HG03060 (cell line): ENCODE results near the gene HHATL.
"Not testable (repeated sequence)": the region's sequence is repeated elsewhere in the genome, so short reads cannot be mapped to it uniquely, and the experiment has no call there.

Experiments
- ATAC-seq: cut with Tn5 transposase; IDR thresholded peaks from one replicate; pipeline ENCODE4 v1.9.1; 2021; ENCODE audit warnings: low read depth, moderate number of reproducible peaks; ENCODE audit not compliant: unreplicated experiment

HHATL gene

DNA sequence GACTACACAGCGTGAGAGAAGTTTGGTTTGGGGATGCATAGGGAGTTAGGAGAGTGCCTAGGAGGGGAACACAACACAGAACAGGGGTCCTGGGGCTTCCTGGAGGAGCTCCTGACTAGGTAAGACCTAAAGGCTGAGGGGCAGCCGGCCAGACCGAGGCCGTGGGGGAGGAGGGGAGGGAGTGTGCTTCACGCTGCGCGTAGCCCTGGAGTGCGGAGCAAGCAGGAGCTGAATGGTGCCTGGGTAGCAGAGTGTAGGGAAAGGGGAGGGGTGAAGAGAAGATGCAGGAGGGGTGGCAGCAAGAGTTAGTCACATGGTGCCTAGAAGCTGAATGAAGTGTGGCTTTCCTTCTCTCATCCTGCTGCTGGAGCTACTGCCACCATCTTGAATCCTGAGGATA is 32.4 kb upstream of the HHATL start:
- no peak for ATAC-seq

GRCh38 chr3:42734263-42734860 is 31.8 kb upstream of the HHATL start:
- ATAC-seq = no peak

GRCh38 chr3:42733501-42734262 is 31.1 kb upstream of the HHATL start:
- no peak for ATAC-seq

DNA sequence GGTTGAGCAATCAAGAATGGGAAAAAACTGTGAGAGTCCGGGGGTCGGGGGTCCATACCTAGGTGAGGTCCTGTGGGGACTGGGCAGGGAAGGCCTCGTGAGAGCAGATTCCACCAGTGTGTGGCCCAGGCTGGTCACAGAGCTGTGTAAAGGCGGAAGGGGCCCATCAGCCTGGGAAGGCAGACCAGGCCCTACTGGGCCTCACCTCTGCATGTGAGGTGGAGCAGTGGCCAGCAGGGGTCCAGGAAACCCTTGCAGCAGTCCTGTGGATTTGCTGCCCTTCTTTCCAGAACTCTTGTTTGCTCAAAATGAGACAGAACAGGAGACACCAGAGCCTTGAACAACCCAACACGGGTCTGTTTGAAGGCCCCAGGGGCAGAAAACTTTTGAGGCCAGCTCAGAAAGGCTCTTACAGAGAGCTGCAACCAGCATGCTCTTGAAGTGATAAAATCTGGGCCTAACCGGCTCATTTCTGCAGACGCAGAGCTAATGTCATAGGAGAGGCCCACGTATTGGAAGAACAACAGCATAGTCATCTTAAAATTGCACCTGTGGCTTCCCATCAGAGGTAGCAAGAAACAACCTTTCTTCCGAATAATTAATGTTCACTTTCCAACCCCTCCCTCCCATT is 30.3 kb upstream of the HHATL start:
- ATAC-seq = no peak

DNA sequence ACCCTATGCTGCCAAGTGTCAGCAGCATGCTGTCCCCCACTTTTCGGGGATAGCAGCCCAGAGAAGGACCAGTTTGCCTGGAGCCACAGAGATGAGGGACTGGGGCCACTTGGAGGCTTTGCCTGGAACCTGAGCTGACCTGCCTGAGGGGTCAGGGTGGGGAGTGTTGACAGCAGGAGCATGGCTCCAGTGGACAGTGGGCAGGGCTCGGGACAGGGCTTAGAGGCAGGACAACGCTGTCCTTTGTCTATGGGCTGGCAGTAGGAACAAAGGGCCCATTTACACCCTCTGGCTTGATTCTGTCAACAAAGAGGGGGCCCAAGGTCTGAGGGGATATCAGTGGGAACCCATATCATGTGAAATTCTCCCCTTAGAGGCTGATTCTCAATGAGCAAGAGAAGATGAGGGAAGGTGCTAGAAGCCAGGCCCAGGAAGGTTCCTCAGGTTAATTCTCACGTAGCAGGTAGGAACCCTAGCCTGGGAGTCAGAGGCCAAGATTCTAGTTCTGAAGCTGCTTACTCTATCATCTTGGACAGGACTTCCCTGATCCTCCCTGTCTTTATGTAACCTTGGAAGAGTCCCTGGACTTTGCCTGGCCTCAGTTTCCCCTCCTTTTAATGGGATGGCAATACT is 29.7 kb upstream of the HHATL start:
- ATAC-seq = no peak

DNA sequence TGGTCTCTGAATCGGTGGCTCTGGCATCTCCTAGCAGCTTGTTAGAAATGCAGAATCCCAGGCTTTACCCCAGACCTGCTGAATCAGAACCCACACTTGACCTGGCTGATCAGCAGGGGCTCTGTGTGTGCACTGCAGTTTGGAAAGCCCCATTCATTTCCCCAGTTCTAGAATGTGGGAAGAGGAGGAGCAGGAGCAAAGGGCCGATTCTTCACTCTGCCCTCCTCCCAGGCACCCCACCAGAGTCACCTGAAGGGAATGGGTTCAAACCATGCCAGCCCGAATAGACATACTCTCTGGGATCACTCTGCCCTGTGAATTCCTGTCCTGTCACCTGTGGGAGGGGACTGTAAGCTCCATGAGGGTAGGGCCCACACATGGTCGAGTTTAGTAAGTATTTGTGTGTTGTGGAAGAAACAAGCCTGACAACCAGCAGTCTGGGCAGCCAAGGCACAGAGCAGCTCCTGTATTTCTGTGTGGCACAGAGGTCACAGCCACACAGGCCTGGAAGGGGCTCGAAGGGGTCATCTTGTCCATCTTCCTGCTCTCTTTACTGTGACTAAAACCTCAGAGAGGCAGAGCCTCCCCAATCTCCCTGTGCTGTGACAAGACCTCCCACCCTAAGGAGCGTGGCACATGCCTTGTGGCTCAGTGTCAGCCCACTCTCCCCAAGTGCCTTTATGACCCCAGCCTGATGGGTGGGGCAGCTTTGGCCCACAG is 29.0 kb upstream of the HHATL start:
- ATAC-seq = no peak

GRCh38 chr3:42730706-42731420 is 28.3 kb upstream of the HHATL start:
- ATAC-seq = no peak

DNA sequence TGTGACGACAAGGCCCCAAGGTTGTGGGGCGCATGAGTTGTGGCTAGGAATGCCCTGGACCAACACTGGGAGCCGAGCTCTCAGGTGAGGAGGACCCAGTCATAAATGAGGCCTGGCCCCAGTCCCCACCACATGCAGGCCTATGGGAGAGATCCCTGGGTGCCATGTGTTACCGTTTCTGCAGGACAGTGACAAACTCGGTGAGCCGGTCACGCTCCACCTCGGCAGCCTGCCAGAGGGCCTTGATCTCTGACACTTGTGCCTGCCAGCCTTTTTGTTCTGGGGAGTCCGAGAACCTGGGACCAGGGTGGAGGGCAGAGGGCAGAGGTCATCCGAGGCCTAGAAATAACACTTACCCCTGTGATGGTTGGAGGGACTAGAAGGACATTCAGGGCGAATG is 27.7 kb upstream of the HHATL start:
- no peak for ATAC-seq

GRCh38 chr3:42729404-42730145 is 27.0 kb upstream of the HHATL start:
- ATAC-seq = no peak

DNA sequence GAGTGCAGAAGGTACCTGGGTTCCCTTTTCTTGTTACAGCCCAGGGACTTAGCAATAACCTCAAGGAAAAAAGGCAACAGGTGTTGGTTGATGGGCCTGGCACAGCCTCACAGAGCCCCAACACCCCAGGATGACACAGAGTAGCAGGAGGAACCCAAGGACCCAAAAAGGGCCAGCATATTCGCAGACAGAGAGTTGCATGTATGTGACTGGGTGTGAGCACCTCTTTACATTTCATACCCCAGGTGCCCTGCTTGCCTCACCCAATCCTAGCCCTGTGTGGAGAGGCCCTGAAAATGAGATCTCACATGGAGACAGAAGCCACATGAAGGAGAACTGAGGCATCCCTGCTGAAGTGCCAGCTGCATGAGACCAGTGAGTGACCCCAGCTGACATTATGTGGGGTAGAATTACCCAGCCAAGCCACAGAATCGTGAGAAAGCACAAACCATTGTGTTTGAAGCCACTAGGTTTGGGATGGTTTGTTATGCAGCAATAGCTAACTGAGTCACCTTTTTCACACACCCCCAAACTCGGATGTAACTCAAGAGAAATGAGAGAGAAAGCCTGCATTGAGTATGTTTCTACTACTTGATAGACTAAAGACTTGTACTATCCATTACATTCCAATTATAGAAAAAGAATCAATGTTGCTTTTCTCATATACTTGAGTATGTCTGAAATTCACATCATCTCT is 26.2 kb upstream of the HHATL start:
- ATAC-seq = no peak

- ATAC-seq = no peak
Observed at GRCh38 chr3:42728056-42728455, 25.5 kb upstream of the HHATL start.

DNA sequence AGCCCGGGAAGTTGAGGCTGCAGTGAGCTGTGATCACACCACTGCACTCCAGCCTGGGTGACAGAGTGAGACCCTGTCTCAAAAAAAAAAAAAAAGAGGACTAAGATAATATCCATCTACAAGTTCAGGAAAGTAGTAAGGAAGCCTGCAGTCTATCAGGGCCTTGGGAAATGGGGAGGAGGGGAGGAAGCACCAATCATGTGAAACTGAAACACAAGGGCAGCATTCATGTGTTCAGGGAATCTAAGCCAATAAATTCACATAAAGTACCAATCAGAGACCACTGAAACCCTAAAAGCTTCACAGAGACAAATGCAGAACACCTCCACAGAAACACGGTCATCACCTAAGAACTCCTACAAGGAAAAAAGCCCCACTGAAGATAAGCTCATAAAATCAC is 22.9 kb upstream of the HHATL start:
- ATAC-seq = no peak

DNA sequence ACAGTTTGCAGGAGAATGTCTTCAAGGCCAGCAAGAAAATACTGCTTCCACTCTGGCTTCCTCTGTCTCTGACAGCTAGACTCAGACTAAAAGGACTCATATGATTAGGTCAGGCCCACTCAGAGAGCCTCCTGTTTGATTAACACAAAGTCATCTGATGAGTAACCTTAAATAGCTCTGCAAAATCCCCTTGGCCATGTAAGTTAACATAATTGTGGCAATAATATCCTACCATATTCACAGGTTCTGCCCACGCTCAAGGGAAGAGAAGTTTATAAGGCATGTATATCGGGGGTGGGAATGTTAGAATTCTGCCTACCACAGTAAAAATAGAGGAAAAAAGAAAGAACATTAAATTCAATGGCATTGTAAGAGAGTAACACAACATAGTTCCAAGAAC is 20.6 kb upstream of the HHATL start:
- ATAC-seq = no peak

- ATAC-seq = not testable (repeated sequence)
Observed at GRCh38 chr3:42722442-42722841, 19.8 kb upstream of the HHATL start.

- ATAC-seq = no peak
Observed at GRCh38 chr3:42721690-42722089, 19.1 kb upstream of the HHATL start.

GRCh38 chr3:42720126-42720525 is 17.5 kb upstream of the HHATL start:
- ATAC-seq = no peak

DNA sequence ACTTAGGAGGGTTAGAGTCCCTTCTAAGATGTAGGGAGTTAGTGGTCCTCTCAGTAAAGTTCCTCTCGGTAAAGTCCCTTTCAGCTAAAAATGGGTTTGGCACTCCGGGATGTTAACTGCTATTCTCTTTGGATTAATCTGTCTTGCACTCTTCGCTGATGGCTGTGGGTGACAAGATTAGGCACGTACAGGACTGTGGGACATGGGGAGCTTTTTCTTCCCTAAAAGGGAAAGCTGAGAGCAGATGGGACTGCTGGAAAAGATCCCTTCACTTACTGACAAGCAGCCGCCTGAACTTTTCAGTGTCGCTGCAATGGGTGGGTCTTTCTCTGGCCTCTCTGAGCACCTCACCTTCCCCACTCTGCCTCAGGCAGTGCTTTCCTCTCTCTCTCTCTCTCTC is 16.4 kb upstream of the HHATL start:
- ATAC-seq = no peak

DNA sequence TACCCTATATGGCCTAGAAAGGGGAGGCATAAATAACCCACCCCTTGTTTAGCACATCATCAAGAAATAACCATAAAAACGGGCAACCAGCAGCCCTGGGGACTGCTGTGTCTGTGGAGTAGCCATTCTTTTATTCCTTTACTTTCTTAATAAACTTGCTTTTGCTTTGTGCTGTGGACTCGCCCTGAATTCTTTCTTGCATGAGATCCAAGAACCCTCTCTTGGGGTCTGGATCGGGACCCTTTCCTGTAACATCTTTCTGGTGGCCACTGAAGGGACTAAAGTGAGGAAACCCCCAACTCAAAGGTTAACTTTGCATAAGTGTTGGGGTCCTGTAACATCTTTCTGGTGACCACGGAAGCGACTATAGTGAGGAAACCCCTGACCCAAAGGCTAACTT is 15.7 kb upstream of the HHATL start:
- ATAC-seq = no peak

DNA sequence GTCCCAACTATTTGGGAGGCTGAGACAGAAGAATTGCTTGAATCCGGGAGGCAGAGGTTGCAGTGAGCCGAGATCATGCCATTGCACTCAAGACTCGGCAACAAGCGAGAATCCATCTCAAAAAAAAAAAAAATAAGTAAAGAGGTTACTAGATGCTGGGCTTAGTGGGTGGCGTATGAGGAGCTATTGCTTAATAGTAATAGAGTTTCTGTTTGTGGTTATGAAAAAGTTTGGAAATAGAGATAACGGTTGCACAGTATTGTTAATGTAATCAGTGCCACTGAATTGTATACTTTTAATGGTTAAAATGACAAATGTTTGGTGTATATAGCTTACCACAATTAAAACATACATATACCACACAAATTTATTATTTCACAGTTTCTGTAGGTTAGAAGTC is 14.7 kb upstream of the HHATL start:
- no peak for ATAC-seq
